PC-9 (cell line): ENCODE results near the gene ICAM2. TPM values are rescaled to one million over a fixed set of nuclear protein-coding genes. Genes with fewer than 3 reads are reported as not detected.
"Not testable (repeated sequence)": the region's sequence is repeated elsewhere in the genome, so short reads cannot be mapped to it uniquely, and the experiment has no call there.

ENCODE experiments used
- BruUV-seq: library from RNA; stranded (reverse); fragments of 400-500 nt; replicated peaks from 2 replicates; lab custom pipeline; 2021; lab: Mats Ljungman, UMichigan
- CTCF ChIA-PET: fragments of 300-600 bp; sonication (Branson Sonifier 250); formaldehyde crosslinking; loops from one replicate; lab custom pipeline; 2022; ENCODE audit warnings: antibody characterized with exemption; lab: Charles Lee
- POLR2A ChIA-PET: fragments of 300-600 bp; sonication (Branson Sonifier 250); formaldehyde crosslinking; loops from one replicate; lab custom pipeline; 2022; ENCODE audit warnings: antibody characterized with exemption; ENCODE audit not compliant: unreplicated experiment; lab: Charles Lee
- DNase-seq, 2 experiments: peaks; one replicate each; pipeline versions ENCODE4 v3.0.0 to v3.0.0-alpha.2; 2015 to 2022; ENCODE audit warnings: mixed read lengths in 1 of 2
- H2AFZ ChIP-seq: fragments of 200-600 bp; sonication (generic); 2 replicates; pipeline ENCODE4 v1.8.1; 2017; ENCODE audit warnings: antibody characterized with exemption
- H3F3A ChIP-seq: fragments of 200-600 bp; sonication (generic); 2 replicates; pipeline ENCODE4 v1.8.1; 2017; ENCODE audit warnings: antibody characterized with exemption, mild to moderate bottlenecking, low read depth; ENCODE audit not compliant: insufficient read depth
- H3K27ac ChIP-seq: fragments of 200-600 bp; sonication (generic); 2 replicates; pipeline ENCODE4 v1.6.1; 2016; ENCODE audit warnings: mixed run types
- H3K27me3 ChIP-seq: fragments of 200-600 bp; sonication (generic); 2 replicates; pipeline ENCODE4 v1.6.1; 2016; ENCODE audit warnings: low read depth, mixed run types; ENCODE audit not compliant: insufficient read depth
- H3K36me3 ChIP-seq: fragments of 200-600 bp; sonication (generic); 2 replicates; pipeline ENCODE4 v1.6.1; 2016; ENCODE audit warnings: low read depth, mixed run types
- H3K4me1 ChIP-seq: fragments of 200-600 bp; sonication (generic); replicated peaks from 2 replicates; pipeline ENCODE4 v1.6.1; 2016; ENCODE audit warnings: mixed run types; ENCODE audit not compliant: insufficient read depth
- H3K4me2 ChIP-seq: fragments of 200-600 bp; sonication (generic); 2 replicates; pipeline ENCODE4 v1.6.1; 2017; ENCODE audit warnings: mixed run types
- H3K4me3 ChIP-seq: fragments of 200-600 bp; sonication (generic); 2 replicates; pipeline ENCODE4 v1.6.1; 2016; ENCODE audit warnings: mixed run types
- H3K79me2 ChIP-seq: fragments of 200-600 bp; sonication (generic); 2 replicates; pipeline ENCODE4 v1.6.1; 2017; ENCODE audit warnings: low read depth, mixed run types
- H3K9me2 ChIP-seq: fragments of 200-600 bp; sonication (generic); 2 replicates; pipeline ENCODE4 v1.8.1; 2017; ENCODE audit warnings: mild to moderate bottlenecking; ENCODE audit not compliant: insufficient read depth
- H3K9me3 ChIP-seq: fragments of 200-600 bp; sonication (generic); 2 replicates; pipeline ENCODE4 v1.8.1; 2016; ENCODE audit warnings: low read depth; ENCODE audit not compliant: insufficient read depth
- H4K20me1 ChIP-seq: fragments of 200-600 bp; sonication (generic); 2 replicates; pipeline ENCODE4 v1.8.1; 2017; ENCODE audit not compliant: insufficient read depth
- EZH2 ChIP-seq: fragments of 200-600 bp; sonication (generic); IDR thresholded peaks from 2 replicates; pipeline ENCODE4 v1.8.0; 2017; ENCODE audit warnings: antibody characterized with exemption, low read depth
- intact Hi-C: fragments of 100-400 bp; cut with micrococcal nuclease; formaldehyde crosslinking; loops from one replicate; pipeline ENCODE4 v1.10.0; 2022; ENCODE audit not compliant: unreplicated experiment
- total RNA-seq: library from RNA; stranded (reverse); gene quantifications from 2 replicates; pipeline ENCODE4 v1.2.3, GENCODE V29; 2021
- TF ChIP-seq, protein P1 (sequence below): fragments of 200-600 bp; sonication (generic); conservative IDR thresholded peaks from 2 replicates; pipeline ENCODE4 v1.6.1; 2017; ENCODE audit warnings: mixed run types, antibody characterized with exemption, mild to moderate bottlenecking, moderate library complexity

ICAM2 gene
- total RNA-seq, 1 experiment from 2014 or later = 7.8 TPM

DNA sequence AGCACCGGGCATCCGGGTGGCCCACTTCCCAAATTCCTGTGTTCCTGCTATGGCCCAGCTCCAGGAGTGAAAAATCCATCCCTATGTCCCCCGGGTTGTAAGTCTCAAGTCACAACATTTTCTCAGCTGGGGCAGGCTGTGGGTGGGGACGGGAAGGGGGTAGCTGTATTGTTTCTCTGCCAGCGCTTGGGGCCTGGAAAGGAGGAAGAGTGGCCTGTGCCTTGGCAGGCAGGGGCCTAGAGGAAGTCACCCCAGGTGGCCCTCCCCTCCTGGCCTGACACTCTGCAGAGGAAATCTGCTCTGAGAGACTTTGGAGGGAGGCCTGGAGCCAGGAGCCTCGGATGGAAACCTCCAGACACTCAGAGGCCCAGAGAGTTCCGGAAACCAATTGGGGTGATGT, 37.1 kb downstream of the ICAM2 start:
- no TSS peak for BruUV-seq
- no peaks in the 10 kb centered on the region for H3F3A ChIP-seq
- no peaks in the 10 kb centered on the region for H3K79me2 ChIP-seq
- TF ChIP-seq, protein P1, sequence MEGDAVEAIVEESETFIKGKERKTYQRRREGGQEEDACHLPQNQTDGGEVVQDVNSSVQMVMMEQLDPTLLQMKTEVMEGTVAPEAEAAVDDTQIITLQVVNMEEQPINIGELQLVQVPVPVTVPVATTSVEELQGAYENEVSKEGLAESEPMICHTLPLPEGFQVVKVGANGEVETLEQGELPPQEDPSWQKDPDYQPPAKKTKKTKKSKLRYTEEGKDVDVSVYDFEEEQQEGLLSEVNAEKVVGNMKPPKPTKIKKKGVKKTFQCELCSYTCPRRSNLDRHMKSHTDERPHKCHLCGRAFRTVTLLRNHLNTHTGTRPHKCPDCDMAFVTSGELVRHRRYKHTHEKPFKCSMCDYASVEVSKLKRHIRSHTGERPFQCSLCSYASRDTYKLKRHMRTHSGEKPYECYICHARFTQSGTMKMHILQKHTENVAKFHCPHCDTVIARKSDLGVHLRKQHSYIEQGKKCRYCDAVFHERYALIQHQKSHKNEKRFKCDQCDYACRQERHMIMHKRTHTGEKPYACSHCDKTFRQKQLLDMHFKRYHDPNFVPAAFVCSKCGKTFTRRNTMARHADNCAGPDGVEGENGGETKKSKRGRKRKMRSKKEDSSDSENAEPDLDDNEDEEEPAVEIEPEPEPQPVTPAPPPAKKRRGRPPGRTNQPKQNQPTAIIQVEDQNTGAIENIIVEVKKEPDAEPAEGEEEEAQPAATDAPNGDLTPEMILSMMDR = no peak
- TF ChIP-seq EZH2 = no peak
- H3K27me3 ChIP-seq = no peaks in the 10 kb centered on the region
- no peak for DNase-seq
- no peak overlapping the region for H3K4me3 ChIP-seq
- no peak overlapping the region for H3K4me2 ChIP-seq
- POLR2A ChIA-PET = interaction anchor here (0.6 kb wide), 1 partner anchor 586 kb away, joined by 4 read pairs; no protein-coding TSS in a partner anchor
- H3K4me1 ChIP-seq = peaks cover 4% of the 10 kb centered on the region; the same call in 1 of the 2 replicates
- H3K9me3 ChIP-seq = no peaks in the 10 kb centered on the region
- H3K27ac ChIP-seq = no peak overlapping the region
- no peaks in the 10 kb centered on the region for H4K20me1 ChIP-seq
- CTCF ChIA-PET = no interaction called here
- intact Hi-C loops = no loop called here
- H2AFZ ChIP-seq = no peak overlapping the region
- no peaks in the 10 kb centered on the region for H3K9me2 ChIP-seq
- H3K36me3 ChIP-seq = no peaks in the 10 kb centered on the region

DNA sequence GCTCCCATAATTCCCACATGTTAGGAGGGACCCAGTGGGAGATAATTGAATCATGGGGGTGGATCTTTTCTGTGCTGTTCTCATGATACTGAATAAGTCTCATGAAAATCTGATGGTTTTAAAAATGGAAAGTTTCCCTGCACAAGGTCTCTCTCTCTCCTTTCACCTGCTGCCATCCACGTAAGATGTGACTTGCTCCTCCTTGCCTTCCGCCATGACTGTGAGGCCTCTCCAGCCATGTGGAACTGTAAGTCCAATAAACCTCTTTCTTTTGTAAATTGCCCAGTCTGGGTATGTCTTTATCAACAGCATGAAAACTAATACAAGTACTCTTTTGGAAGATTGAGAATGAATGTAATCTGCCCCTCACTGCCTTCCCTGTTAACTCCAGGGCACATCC, 37.8 kb downstream of the ICAM2 start:
- H3K4me1 ChIP-seq, H4K20me1 ChIP-seq, CTCF ChIA-PET, H3F3A ChIP-seq, H3K9me2 ChIP-seq, DNase-seq, BruUV-seq, H2AFZ ChIP-seq, H3K36me3 ChIP-seq, H3K27me3 ChIP-seq, intact Hi-C loops, H3K27ac ChIP-seq, H3K4me3 ChIP-seq, H3K79me2 ChIP-seq, H3K9me3 ChIP-seq, H3K4me2 ChIP-seq: not testable (repeated sequence)
- POLR2A ChIA-PET = interaction anchor here (0.6 kb wide), 1 partner anchor 587 kb away, joined by 4 read pairs; no protein-coding TSS in a partner anchor

DNA sequence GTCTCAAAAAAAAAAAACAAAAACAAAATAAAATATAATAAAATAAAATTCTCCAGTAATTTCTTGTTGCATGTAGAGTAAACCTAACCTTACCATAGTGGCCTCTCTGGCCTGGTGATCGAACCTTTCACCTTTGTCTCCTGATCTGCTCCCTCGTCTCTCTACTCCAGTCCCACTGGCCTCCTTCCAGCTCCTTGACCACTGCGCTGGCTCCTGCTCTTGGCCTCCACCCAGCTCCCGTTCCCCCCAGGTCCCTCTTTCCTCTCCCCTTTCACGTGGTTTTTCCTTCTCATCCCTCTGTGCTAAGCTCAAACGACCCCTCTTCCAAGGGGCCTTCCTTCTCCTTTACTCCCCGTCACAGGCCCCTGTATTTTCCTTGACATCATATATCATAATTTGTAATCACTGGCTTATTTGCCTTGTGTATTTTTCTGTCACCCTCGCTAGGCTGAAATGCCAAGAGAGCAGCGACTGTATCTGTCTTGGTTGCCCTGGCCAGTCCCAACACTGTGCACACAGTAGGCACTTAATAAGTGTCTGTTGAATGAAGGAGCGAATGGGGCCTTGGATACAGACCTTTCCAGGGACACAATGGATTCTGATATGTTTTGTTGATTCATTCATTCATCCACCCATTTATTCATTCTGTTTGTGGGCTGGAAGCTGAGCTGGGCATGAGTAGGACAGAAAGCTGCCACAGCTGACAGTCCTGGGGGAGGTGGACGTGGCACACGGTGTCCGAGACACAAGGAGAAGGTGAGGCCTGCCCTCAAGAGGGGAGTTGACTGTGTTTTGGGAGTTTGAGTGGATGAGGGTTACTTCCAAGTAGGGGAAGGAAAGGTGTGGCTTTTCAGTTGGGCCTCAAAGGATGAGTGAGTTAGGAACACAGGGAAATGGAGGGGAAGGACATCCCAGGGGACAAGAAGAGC, 41.9 kb downstream of the ICAM2 start:
- no peak for DNase-seq
- TF ChIP-seq, protein P1 = no peak
- no peak for TF ChIP-seq EZH2
- Histone ChIP-seq H4K20me1 (no peaks in the 10 kb centered on the region), H3K4me3 (no peak overlapping the region), H3K79me2 (no peaks in the 10 kb centered on the region), H3K4me2 (no peak overlapping the region), H2AFZ (no peak overlapping the region), H3K27me3 (no peaks in the 10 kb centered on the region), H3K4me1 (peaks cover 20% of the 10 kb centered on the region), H3K9me2 (no peaks in the 10 kb centered on the region), H3K27ac (no peak overlapping the region), H3F3A (peaks cover 21% of the 10 kb centered on the region), H3K36me3 (no peaks in the 10 kb centered on the region), H3K9me3 (no peaks in the 10 kb centered on the region)
- intact Hi-C loops = no loop called here
- no TSS peak for BruUV-seq
- POLR2A ChIA-PET = no interaction called here
- CTCF ChIA-PET = no interaction called here
